T-cell (primary cell): ENCODE results near the gene NR1D1. TPM values are rescaled to one million over a fixed set of nuclear protein-coding genes. Genes with fewer than 3 reads are reported as not detected.

Experiments
- ATAC-seq, 4 experiments: fragments of 200-7000 bp in 3 of 4; fragments of 150-1000 bp in 1 of 4; cut with Tn5 transposase; replicated peaks in 1 of 4; 1 replicate in 3 of 4; 2 replicates in 1 of 4; pipeline ENCODE4 v1.10.0; 2021; ENCODE audit warnings: moderate library complexity in 3 of 4, mild to moderate bottlenecking in 2 of 4, moderate number of reproducible peaks in 1 of 4
- CTCF ChIA-PET, 2 donors: fragments of 300-600 bp; sonication (Branson Sonifier 250); formaldehyde crosslinking; loops; one replicate each; lab custom pipeline; 2022; ENCODE audit warnings: antibody characterized with exemption in 2 of 2; lab: Charles Lee
- POLR2A ChIA-PET, 2 donors: fragments of 300-600 bp; sonication (Branson Sonifier 250); formaldehyde crosslinking; loops; one replicate each; lab custom pipeline; 2022; ENCODE audit warnings: antibody characterized with exemption in 2 of 2; lab: Charles Lee
- DNase-seq, 35 experiments: peaks; one replicate each; pipeline versions ENCODE4 v3.0.0 to v3.0.0-alpha.2; 2013 to 2023
- H3K27ac ChIP-seq: one replicate; pipeline ENCODE4 v1.5.1; 2013; ENCODE audit warnings: low read length
- H3K27me3 ChIP-seq, 2 experiments: replicated peaks in 1 of 2; 1 replicate in 1 of 2; 2 replicates in 1 of 2; pipeline versions ENCODE4 v1.6.1 to v1.7.0; 2013; ENCODE audit warnings: low read length in 1 of 2, mixed read lengths in 1 of 2; ENCODE audit not compliant: control insufficient read depth in 2 of 2, insufficient read depth in 2 of 2; ENCODE audit errors: extremely low read depth in 1 of 2
- H3K36me3 ChIP-seq, 2 donors: 1 replicate in 1 of 2; 2 replicates in 1 of 2; pipeline versions ENCODE4 v1.6.1 to v1.7.0; 2013; ENCODE audit warnings: low read length in 1 of 2; ENCODE audit not compliant: control insufficient read depth in 2 of 2, insufficient read depth in 1 of 2; ENCODE audit errors: extremely low read depth in 1 of 2
- H3K4me1 ChIP-seq, 2 experiments: 1 replicate in 1 of 2; 2 replicates in 1 of 2; pipeline versions ENCODE4 v1.6.1 to v1.7.0; 2013; ENCODE audit warnings: low read length in 2 of 2, mixed read lengths in 1 of 2; ENCODE audit not compliant: insufficient read depth in 2 of 2, control insufficient read depth in 1 of 2; ENCODE audit errors: extremely low read depth in 1 of 2
- H3K4me3 ChIP-seq, 2 donors: 1 replicate in 1 of 2; 2 replicates in 1 of 2; pipeline versions ENCODE4 v1.5.1 to v1.7.0; 2013; ENCODE audit warnings: mild to moderate bottlenecking in 2 of 2, low read length in 1 of 2, moderate library complexity in 1 of 2; ENCODE audit not compliant: control insufficient read depth in 1 of 2; ENCODE audit errors: extremely low read depth in 1 of 2
- H3K9me3 ChIP-seq: 2 replicates; pipeline ENCODE4 v1.7.0; 2013
- H3K27ac Mint-ChIP-seq, 2 donors: one replicate each; pipeline ENCODE4 v1.8.0; 2020 to 2021; ENCODE audit warnings: mild to moderate bottlenecking in 2 of 2, mixed read lengths in 2 of 2
- H3K27me3 Mint-ChIP-seq, 2 donors: one replicate each; pipeline ENCODE4 v1.8.0; 2021 to 2022; ENCODE audit warnings: mixed read lengths in 2 of 2
- H3K36me3 Mint-ChIP-seq: one replicate; pipeline ENCODE4 v1.8.0; 2021; ENCODE audit warnings: mixed read lengths
- H3K4me1 Mint-ChIP-seq, 3 donors: one replicate each; pipeline ENCODE4 v1.8.0; 2020 to 2022; ENCODE audit warnings: mixed read lengths in 3 of 3, mild to moderate bottlenecking in 1 of 3
- H3K4me3 Mint-ChIP-seq, 3 donors: one replicate each; pipeline ENCODE4 v1.8.0; 2020 to 2022; ENCODE audit warnings: mild to moderate bottlenecking in 3 of 3, mixed read lengths in 3 of 3, moderate library complexity in 3 of 3
- H3K9me3 Mint-ChIP-seq, 3 donors: one replicate each; pipeline ENCODE4 v1.8.0; 2020 to 2022; ENCODE audit warnings: mixed read lengths in 3 of 3
- WGBS: methylation state at CpG from one replicate; pipeline ENCODE4 v1.1.5; 2013; ENCODE audit warnings: missing lambda C conversion rate; ENCODE audit not compliant: insufficient coverage; 5-methylcytosine and 5-hydroxymethylcytosine counted together
- total RNA-seq, 35 experiments: library from RNA in 6 of 35; stranded (reverse) in 6 of 35; fragments of 120-200 nt in 1 of 35; gene quantifications; one replicate each; pipeline versions ENCODE4 v1.2.1 to v1.2.4 and lab custom pipeline; 2013 to 2026

The NR1D1 gene
- total RNA-seq, 5 donors from 2014 or later (not counting 1 experiment from before 2014, with no cell fraction given) = 11.5 to 33.6 (median 21.9) TPM

DNA sequence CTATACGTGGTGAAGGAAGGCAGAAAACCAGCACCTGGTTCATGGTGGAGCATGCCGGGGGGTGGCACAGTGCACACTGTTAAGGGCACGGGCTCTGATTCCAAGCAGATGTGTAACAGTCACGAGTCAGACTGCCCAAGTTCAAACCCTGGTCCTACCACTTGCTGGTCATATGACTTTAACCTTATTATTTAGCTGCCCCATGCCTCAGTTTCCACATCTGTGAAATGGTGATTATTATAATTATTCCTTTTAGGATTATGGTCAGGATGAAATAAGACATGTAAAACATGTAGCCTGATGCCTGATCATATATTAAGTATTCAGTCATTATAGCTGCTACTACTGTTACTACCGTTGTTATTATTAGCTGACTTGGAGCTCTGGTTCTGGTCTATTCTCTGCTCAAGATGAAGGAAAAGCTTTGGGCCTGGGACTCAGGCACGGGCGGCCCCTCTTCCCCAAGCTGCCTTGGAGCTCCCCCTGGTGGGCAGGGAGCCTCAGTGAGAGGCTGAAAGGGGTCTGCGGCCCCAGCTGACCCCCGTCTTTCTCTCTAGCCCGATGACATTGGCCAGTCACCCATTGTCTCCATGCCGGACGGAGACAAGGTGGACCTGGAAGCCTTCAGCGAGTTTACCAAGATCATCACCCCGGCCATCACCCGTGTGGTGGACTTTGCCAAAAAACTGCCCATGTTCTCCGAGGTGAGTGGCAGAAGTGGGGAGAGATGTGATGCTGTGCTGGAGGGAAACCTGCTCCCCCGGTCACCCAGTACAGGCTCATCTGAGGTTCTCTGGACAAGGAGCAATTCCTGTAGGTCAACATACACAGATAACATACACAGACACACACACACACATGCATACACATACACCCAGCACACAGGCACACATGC lies 14.0 kb downstream of the NR1D1 start:
- H3K4me3 Mint-ChIP-seq = no peak overlapping the region
- Histone ChIP-seq H3K27ac (no peak overlapping the region), H3K4me3 (no peak overlapping the region), H3K9me3 (no peaks in the 10 kb centered on the region), H3K4me1 (peaks cover 0 to 12% of the 10 kb centered on the region in 2 experiments), H3K27me3 (peaks cover 0 to 2% of the 10 kb centered on the region in 2 experiments), H3K36me3 (peaks cover 33 to 66% of the 10 kb centered on the region in 2 donors)
- peak overlapping the region; percentile 15 to 72 for H3K27ac Mint-ChIP-seq
- 53% methylated on average over 9 of the region's 17 CpGs for WGBS
- ATAC-seq (peak; percentile 33 to 79 (median 60)), DNase-seq (peak in 27 of 35 experiments; percentile 38 to 75 (median 57))
- POLR2A ChIA-PET = interaction anchor here (0.5 to 0.6 kb wide), 2 partner anchors 21 to 278 kb away, joined by 3 read pairs; no protein-coding TSS in a partner anchor
- H3K27me3 Mint-ChIP-seq = no peaks in the 10 kb centered on the region
- CTCF ChIA-PET = interaction anchor here (0.6 to 1.6 kb wide), 14 partner anchors 11 to 1766 kb away, joined by 3 to 10 read pairs (median 4); partner anchors contain the start of genes MED24 (in 1 of the 2) and NR1D1 (in 1 of the 2)
- H3K9me3 Mint-ChIP-seq = no peaks in the 10 kb centered on the region
- peaks cover 46% of the 10 kb centered on the region for H3K36me3 Mint-ChIP-seq
- H3K4me1 Mint-ChIP-seq = peaks cover 15 to 17% (median 16%) of the 10 kb centered on the region in 3 donors

DNA sequence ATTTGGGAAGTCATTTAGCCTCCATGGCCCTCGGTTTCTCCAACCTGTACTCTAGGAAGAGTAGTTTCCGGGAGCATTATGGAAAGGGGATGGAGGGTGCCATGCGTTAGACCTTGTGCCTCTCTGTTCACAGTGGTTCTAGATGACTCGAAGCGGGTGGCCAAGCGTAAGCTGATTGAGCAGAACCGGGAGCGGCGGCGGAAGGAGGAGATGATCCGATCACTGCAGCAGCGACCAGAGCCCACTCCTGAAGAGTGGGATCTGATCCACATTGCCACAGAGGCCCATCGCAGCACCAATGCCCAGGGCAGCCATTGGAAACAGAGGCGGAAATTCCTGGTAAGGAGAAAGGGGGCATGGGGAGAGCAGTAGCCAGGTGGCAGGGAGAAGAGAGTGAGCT lies 15.9 kb downstream of the NR1D1 start:
- POLR2A ChIA-PET = interaction anchor here in 1 of 2 donors (0.5 kb wide), 1 partner anchor 265 kb away, joined by 3 read pairs; no protein-coding TSS in a partner anchor
- CTCF ChIA-PET = interaction anchor here (0.5 to 0.9 kb wide), 3 partner anchors 20 to 28 kb away, joined by 3 read pairs; no protein-coding TSS in a partner anchor
- DNase-seq = no peak
- H3K4me3 Mint-ChIP-seq = no peak overlapping the region
- no peak overlapping the region for H3K27ac ChIP-seq
- H3K36me3 Mint-ChIP-seq = peaks cover 42% of the 10 kb centered on the region
- no peak overlapping the region for H3K27ac Mint-ChIP-seq
- H3K9me3 ChIP-seq = no peaks in the 10 kb centered on the region
- peaks cover 0 to 12% of the 10 kb centered on the region in 2 experiments for H3K4me1 ChIP-seq
- no peak for ATAC-seq
- no peaks in the 10 kb centered on the region for H3K9me3 Mint-ChIP-seq
- no peak overlapping the region for H3K4me3 ChIP-seq
- peaks cover 0 to 2% of the 10 kb centered on the region in 2 experiments for H3K27me3 ChIP-seq
- H3K27me3 Mint-ChIP-seq = no peaks in the 10 kb centered on the region
- 97% methylated on average over 12 of the region's 14 CpGs for WGBS
- H3K4me1 Mint-ChIP-seq = peaks cover 12 to 16% (median 15%) of the 10 kb centered on the region in 3 donors
- H3K36me3 ChIP-seq = peaks cover 29 to 59% of the 10 kb centered on the region in 2 donors

DNA sequence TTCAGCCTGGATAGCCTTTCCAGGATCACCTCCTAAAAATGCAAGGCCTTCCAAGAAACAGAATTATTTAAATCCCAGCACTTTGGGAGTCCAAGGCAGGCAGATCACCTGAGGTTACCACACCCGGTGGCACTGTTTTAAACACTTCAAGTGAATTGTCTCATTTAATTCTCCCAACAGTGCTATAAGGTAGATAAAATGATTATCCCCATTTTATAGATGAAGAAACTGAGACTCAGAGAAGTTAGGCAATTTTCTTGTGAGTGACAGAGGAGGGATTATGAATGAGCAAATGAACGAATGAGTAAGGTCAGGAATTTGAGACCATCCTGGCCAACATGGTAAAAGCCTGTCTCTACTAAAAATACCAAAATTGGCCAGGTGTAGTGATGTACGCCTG lies 20.8 kb downstream of the NR1D1 start:
- peaks cover 16% of the 10 kb centered on the region for H3K36me3 Mint-ChIP-seq
- no CpG with 5 or more reads among the region's 3 CpGs for WGBS

DNA sequence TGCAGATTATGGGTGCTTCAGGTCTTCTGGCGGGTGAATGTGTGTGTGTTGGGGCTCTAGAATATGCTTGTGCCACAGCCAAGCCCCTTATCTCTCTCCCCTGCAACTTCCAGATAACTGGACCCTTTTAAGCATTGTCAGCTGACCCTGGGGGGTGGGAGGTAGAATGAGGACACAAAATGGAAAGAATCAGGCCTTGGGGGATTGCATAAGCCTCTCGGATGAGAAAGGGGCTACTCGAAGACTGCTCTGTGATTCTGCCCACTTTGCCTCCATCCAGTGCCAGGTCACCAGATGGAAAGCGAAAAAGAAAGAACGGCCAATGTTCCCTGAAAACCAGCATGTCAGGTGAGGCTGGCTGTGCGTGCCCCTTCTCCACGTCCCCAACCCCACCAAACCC lies 23.8 kb downstream of the NR1D1 start:
- POLR2A ChIA-PET = no interaction called here
- no peaks in the 10 kb centered on the region for H3K27me3 Mint-ChIP-seq
- ATAC-seq = no peak

More for the DNA sequence above, 20.8 kb downstream of the NR1D1 start:
- ChIA-PET POLR2A (no interaction called here), CTCF (interaction anchor here in 1 of 2 donors (0.6 kb wide), 1 partner anchor 130 kb away, joined by 5 read pairs; no protein-coding TSS in a partner anchor)
- Histone ChIP-seq H3K27ac (no peak overlapping the region), H3K4me1 (peaks cover 9 to 17% of the 10 kb centered on the region in 2 experiments), H3K4me3 (no peak overlapping the region), H3K9me3 (no peaks in the 10 kb centered on the region), H3K36me3 (peaks cover 26 to 54% of the 10 kb centered on the region in 2 donors), H3K27me3 (no peaks in the 10 kb centered on the region)
- no peak for DNase-seq
- peaks cover 17 to 26% (median 26%) of the 10 kb centered on the region in 3 donors for H3K4me1 Mint-ChIP-seq
- H3K9me3 Mint-ChIP-seq = no peaks in the 10 kb centered on the region
- ATAC-seq = no peak
- no peak overlapping the region for H3K4me3 Mint-ChIP-seq
- no peaks in the 10 kb centered on the region for H3K27me3 Mint-ChIP-seq
- H3K27ac Mint-ChIP-seq = peak overlapping the region in 1 of 2 donors; percentile 15

DNA sequence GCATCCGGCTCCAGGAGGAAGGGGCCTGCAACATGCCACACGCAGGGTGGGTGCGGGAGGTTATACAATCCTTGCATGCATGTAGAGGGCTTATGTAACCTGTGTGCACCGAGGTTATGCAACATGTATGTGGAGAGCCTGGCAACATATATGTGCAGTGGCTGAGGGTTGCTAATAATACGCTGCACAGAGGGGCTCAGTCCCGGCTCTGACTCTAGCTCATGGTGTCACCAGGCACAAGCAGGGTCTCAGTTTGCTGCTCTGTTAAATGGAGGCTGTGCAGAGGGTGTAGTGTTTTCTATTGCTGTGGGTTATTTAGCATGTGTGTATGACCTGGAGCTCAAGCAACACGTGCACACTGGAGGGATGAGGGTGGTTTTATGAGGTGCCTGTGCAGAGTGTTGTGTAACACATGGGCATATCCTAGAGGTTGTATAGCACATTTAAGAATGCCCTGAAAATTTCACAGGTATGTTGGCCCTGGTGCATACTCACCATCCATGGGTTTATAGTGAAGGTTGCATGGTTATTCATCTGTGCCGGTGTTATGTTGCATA lies 24.4 kb downstream of the NR1D1 start:
- CTCF ChIA-PET = interaction anchor here (0.6 to 2.9 kb wide), 24 partner anchors 9 to 342 kb away, joined by 3 to 30 read pairs (median 6); partner anchors contain the start of genes MED24 (in 1 of the 2), NR1D1 (in 1 of the 2), THRA (in 1 of the 2) and TOP2A (in 1 of the 2)

More for the DNA sequence above, 23.8 kb downstream of the NR1D1 start:
- CTCF ChIA-PET = interaction anchor here (0.5 to 2.0 kb wide), 8 partner anchors 10 to 92 kb away, joined by 3 to 16 read pairs (median 4); no protein-coding TSS in a partner anchor
- H3K4me1 Mint-ChIP-seq = peaks cover 25 to 43% (median 41%) of the 10 kb centered on the region in 3 donors
- Histone ChIP-seq H3K9me3 (no peaks in the 10 kb centered on the region), H3K27me3 (no peaks in the 10 kb centered on the region), H3K27ac (no peak overlapping the region), H3K36me3 (peaks cover 19 to 43% of the 10 kb centered on the region in 2 donors), H3K4me1 (peaks cover 9 to 34% of the 10 kb centered on the region in 2 experiments), H3K4me3 (no peak overlapping the region)
- H3K36me3 Mint-ChIP-seq = peaks cover 4% of the 10 kb centered on the region
- WGBS = 96% methylated on average over 3 of the region's 7 CpGs
- H3K4me3 Mint-ChIP-seq = no peak overlapping the region
- DNase-seq = no peak
- no peaks in the 10 kb centered on the region for H3K9me3 Mint-ChIP-seq
- no peak overlapping the region for H3K27ac Mint-ChIP-seq

More for the DNA sequence above, 24.4 kb downstream of the NR1D1 start:
- H3K36me3 Mint-ChIP-seq = peaks cover 4% of the 10 kb centered on the region
- POLR2A ChIA-PET = interaction anchor here in 1 of 2 donors (0.6 kb wide), 1 partner anchor 48 kb away, joined by 5 read pairs; no protein-coding TSS in a partner anchor
- Histone ChIP-seq H3K4me3 (no peak overlapping the region), H3K36me3 (peaks cover 19 to 43% of the 10 kb centered on the region in 2 donors), H3K27me3 (no peaks in the 10 kb centered on the region), H3K27ac (no peak overlapping the region), H3K9me3 (no peaks in the 10 kb centered on the region), H3K4me1 (peaks cover 12 to 39% of the 10 kb centered on the region in 2 experiments)
- H3K27ac Mint-ChIP-seq = peak overlapping the region; percentile 71 to 74
- DNase-seq (no peak), ATAC-seq (no peak)
- H3K4me3 Mint-ChIP-seq = peak overlapping the region in 1 of 3 donors; percentile 36
- 90% methylated on average over 7 of the region's 8 CpGs for WGBS
- no peaks in the 10 kb centered on the region for H3K27me3 Mint-ChIP-seq
- peaks cover 29 to 48% (median 43%) of the 10 kb centered on the region in 3 donors for H3K4me1 Mint-ChIP-seq
- no peaks in the 10 kb centered on the region for H3K9me3 Mint-ChIP-seq
